Measurements from ENCODE around the gene FOXP1.

Gene FOXP1

DNA sequence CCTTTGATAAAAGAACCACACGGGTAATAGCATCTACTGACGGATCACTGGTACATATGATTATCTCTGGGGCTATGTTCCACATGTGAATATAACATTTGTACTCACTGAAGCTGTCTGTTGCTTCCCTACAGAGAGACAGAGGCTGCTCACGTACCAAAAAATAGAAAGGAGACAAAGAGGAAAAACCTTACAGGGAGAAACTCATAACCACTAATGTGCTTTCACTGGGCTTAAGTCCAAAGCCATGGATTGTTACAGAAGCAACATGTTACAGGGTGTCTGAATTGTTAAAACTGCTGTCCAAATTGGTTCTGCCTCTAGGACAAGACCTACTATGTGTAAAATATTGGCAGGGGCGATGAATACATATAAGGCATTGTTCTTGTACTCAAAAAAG lies 311.9 kb downstream of the FOXP1 start:
- no peak overlapping the region for H3K4me3 Mint-ChIP-seq
- TF ChIP-seq, protein P1, sequence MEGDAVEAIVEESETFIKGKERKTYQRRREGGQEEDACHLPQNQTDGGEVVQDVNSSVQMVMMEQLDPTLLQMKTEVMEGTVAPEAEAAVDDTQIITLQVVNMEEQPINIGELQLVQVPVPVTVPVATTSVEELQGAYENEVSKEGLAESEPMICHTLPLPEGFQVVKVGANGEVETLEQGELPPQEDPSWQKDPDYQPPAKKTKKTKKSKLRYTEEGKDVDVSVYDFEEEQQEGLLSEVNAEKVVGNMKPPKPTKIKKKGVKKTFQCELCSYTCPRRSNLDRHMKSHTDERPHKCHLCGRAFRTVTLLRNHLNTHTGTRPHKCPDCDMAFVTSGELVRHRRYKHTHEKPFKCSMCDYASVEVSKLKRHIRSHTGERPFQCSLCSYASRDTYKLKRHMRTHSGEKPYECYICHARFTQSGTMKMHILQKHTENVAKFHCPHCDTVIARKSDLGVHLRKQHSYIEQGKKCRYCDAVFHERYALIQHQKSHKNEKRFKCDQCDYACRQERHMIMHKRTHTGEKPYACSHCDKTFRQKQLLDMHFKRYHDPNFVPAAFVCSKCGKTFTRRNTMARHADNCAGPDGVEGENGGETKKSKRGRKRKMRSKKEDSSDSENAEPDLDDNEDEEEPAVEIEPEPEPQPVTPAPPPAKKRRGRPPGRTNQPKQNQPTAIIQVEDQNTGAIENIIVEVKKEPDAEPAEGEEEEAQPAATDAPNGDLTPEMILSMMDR (IDR thresholded peaks at IDR 0.05; ENCODE audit: unreplicated experiment in 3 of 3) = no peak

DNA sequence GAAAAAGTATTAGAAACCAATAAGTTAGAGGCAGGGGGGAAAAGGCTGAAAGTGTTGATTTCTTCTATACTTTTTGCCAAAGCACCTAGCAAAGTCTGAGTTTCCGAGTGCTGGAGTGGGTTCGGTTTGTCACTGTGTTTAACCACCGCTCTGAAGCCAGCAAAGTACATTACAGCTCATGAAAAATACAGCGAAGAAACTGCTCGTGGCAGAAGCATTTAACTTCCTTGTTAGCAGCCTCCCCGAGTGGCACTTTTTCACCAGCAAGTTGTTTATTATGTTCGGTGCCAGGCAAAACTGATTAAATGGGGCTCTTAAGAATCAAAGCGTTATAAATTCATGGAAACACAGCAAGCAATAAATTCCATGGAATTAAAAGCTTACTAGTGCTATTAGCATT lies 313.6 kb downstream of the FOXP1 start:
- H3K4me1 Mint-ChIP-seq = peaks cover 5% of the 10 kb centered on the region
- TF ChIP-seq, protein P1 (IDR thresholded peaks at IDR 0.05; ENCODE audit: unreplicated experiment in 3 of 3) = no peak
- no peak overlapping the region for H3K4me3 Mint-ChIP-seq
- H3K9me3 Mint-ChIP-seq = no peaks in the 10 kb centered on the region
- H3K27me3 Mint-ChIP-seq (ENCODE audit: low read depth) = no peaks in the 10 kb centered on the region
- H3K36me3 Mint-ChIP-seq (ENCODE audit: low read depth) = peaks cover 11% of the 10 kb centered on the region
- peak overlapping the region in 1 of 3 experiments; percentile 1 for H3K27ac Mint-ChIP-seq

More for the DNA sequence above, 311.9 kb downstream of the FOXP1 start:
- H3K27me3 Mint-ChIP-seq (ENCODE audit: low read depth) = no peaks in the 10 kb centered on the region
- no peak overlapping the region for H3K27ac Mint-ChIP-seq
- no peaks in the 10 kb centered on the region for H3K9me3 Mint-ChIP-seq
- peaks cover 3% of the 10 kb centered on the region for H3K36me3 Mint-ChIP-seq (ENCODE audit: low read depth)
- H3K4me1 Mint-ChIP-seq = no peaks in the 10 kb centered on the region

DNA sequence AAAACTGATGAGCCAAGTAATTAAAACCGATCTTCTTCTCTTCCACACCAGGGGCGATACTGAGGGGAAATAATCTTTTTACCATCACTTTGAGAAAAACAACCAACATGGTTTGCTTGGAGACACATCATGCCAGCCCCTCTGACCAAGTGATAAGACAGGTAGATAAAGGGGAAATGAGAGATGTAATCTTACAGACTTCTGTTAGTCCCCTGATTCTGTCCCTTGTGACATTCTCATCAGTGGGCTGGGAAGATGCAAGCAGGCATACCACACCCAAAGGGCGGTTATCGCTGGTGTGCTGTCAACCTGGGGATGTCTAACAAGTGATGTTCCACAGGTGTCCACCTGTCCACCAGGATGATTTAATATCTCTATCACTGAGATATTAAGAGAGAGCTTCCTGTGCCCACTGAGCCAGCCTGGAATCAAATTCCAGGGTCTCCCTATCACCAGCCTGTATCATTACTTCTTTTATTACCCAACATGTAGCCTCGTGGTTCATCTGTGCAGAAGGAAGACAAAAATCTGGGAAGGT lies 315.0 kb downstream of the FOXP1 start:
- TF ChIP-seq, protein P1 (IDR thresholded peaks at IDR 0.05; ENCODE audit: unreplicated experiment in 3 of 3) = no peak
- no peak overlapping the region for H3K4me3 Mint-ChIP-seq
- no peaks in the 10 kb centered on the region for H3K9me3 Mint-ChIP-seq
- H3K27ac Mint-ChIP-seq = no peak overlapping the region
- H3K4me1 Mint-ChIP-seq = peaks cover 8% of the 10 kb centered on the region
- no peaks in the 10 kb centered on the region for H3K27me3 Mint-ChIP-seq (ENCODE audit: low read depth)
- peaks cover 11% of the 10 kb centered on the region for H3K36me3 Mint-ChIP-seq (ENCODE audit: low read depth)

DNA sequence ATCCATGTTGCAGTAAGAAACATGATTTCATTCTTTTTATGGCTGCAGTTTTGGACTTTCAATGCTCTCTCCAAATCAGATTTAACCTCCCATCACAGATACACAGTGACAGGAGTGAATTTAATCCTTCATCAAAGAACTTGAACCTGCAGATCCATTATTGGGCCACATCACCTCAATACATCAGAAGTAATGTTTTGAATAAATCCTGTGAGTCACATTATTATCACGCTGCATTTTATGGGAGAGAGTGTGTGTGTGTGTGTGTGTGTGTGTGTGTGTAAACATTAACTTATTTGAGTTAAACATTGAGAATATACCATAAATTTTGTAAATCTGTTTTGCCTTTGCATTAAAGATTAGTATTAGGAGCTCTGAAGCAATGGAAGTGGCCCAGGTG lies 316.7 kb downstream of the FOXP1 start:
- Mint-ChIP-seq H3K4me3 (no peak overlapping the region), H3K36me3 (ENCODE audit: low read depth) (peaks cover 11% of the 10 kb centered on the region), H3K27me3 (ENCODE audit: low read depth) (no peaks in the 10 kb centered on the region), H3K9me3 (no peaks in the 10 kb centered on the region), H3K27ac (peak overlapping the region in 1 of 3 experiments; percentile 23), H3K4me1 (peaks cover 8% of the 10 kb centered on the region)
- TF ChIP-seq, protein P1 (IDR thresholded peaks at IDR 0.05; ENCODE audit: unreplicated experiment in 3 of 3) = no peak

DNA sequence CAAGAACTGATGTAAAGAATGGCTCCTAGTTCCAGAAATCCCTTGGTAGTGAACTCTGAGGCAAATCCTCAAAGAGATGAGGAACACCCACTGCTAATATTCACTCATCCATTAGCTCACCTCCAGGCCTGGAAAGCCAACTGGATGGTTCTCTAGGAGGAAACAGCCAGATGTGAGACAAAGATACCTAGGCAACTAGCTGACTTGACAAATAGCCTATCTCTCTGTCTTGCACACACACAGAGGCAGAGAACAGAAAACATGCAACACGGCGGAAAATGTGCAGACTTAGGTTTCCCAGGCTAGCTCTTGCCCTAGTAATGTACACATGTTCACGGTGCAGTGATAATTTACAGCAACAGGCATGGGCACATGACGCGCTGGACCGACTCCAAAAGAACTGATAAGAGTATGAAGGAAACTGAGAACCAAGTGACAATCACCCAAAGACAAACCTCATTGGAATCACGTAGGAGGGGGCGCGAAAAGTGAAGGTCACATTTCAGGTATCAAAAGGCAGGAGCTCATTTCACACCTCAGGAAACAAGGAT lies 318.1 kb downstream of the FOXP1 start:
- H3K27ac Mint-ChIP-seq = peak overlapping the region in 1 of 3 experiments; percentile 47
- TF ChIP-seq, protein P1 (IDR thresholded peaks at IDR 0.05; ENCODE audit: unreplicated experiment in 3 of 3) = no peak
- no peaks in the 10 kb centered on the region for H3K9me3 Mint-ChIP-seq
- no peaks in the 10 kb centered on the region for H3K27me3 Mint-ChIP-seq (ENCODE audit: low read depth)
- peaks cover 11% of the 10 kb centered on the region for H3K36me3 Mint-ChIP-seq (ENCODE audit: low read depth)
- peaks cover 8% of the 10 kb centered on the region for H3K4me1 Mint-ChIP-seq
- H3K4me3 Mint-ChIP-seq = no peak overlapping the region

DNA sequence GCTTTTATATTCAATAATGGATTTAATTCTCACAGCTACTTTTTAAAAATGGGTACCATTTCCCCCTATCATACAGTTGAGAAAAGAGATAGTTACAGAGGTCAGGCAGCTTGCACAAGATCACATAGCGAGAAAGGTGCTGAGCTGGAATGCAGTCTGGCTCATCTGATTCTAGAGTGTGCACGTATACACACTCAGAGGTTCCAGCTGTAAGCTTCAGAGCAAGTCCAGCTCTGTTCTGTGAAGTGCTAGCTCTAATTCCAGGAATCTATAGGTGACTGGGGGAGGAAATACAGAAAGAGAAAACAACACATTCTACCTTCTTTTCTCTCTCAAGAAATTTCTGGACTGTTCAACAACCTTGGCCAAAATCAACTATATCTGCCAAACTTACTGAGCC lies 318.7 kb downstream of the FOXP1 start:
- Mint-ChIP-seq H3K4me1 (peaks cover 8% of the 10 kb centered on the region), H3K36me3 (ENCODE audit: low read depth) (peaks cover 11% of the 10 kb centered on the region), H3K27me3 (ENCODE audit: low read depth) (no peaks in the 10 kb centered on the region), H3K4me3 (no peak overlapping the region), H3K27ac (peak overlapping the region in 1 of 3 experiments; percentile 47), H3K9me3 (no peaks in the 10 kb centered on the region)
- TF ChIP-seq, protein P1 (IDR thresholded peaks at IDR 0.05; ENCODE audit: unreplicated experiment in 3 of 3) = no peak
